HG02938 (cell line): ENCODE results near the gene BICRA.
"Not testable (repeated sequence)": the region's sequence is repeated elsewhere in the genome, so short reads cannot be mapped to it uniquely, and the experiment has no call there.

ENCODE experiments used
- ATAC-seq: cut with Tn5 transposase; IDR thresholded peaks from one replicate; pipeline ENCODE4 v1.9.1; 2021; ENCODE audit warnings: mild to moderate bottlenecking, moderate library complexity; ENCODE audit not compliant: unreplicated experiment

Gene BICRA

DNA sequence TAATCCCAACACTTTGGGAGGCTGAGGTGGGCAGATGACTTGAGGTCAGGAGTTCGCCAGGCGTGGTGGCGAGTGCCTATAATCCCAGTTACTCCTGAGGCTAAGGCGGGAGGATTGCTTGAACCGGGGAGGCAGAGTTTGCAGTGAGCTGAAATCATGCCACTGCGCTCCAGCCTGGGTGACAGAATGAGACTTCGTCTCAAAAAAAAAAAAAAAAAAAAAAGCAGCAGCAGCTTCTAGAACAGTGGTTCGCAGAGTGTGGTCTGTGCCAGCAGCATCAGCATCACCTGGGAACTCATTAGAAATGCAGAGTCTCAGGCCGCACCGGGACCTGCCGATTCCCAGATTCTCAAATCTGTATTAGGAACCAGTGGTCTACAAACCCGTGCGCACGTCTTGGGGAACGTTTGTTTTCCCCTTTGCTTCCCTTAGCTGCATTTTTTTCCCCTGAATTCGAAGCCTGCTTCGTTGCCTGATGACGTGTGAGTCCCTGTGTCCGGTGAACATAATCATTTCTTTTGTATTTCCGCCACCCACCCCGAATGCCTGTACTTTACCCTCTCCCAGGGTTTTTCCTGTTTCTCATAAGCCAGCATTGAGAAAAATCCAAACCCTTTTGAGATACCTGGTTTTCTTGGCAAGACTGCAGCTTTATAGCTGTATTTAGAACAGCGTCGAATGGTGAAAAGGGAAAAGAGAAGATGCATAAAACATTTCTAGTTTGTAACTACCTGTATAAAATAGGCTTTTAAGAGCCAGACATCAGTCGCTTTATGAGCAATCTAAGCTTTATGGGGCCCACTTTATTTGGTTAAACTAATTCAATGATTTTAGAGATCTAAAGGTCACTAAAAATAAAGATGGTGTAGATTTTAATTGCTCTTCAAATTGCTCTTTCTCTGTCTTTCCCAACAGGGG is 49.8 kb downstream of the BICRA start:
- no peak for ATAC-seq

DNA sequence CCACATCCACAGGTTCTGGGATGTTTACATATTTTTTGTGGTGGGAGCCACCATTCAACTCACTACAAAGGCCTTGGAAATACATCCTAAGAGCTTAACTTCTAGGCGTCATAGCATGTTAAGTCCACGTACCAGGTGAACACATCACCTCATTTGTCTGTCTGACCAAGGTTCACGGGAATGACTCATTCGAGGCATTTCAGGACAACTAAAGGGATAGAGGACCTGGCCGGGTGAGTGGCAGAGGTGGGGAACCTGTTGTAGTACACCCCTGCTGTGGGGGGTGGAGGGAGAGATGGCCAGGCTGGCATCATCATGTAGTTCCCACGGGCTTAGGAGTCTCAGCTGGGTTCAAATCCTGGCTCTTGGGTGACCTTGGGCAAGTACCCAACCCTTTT is 51.5 kb downstream of the BICRA start:
- ATAC-seq, result no peak

DNA sequence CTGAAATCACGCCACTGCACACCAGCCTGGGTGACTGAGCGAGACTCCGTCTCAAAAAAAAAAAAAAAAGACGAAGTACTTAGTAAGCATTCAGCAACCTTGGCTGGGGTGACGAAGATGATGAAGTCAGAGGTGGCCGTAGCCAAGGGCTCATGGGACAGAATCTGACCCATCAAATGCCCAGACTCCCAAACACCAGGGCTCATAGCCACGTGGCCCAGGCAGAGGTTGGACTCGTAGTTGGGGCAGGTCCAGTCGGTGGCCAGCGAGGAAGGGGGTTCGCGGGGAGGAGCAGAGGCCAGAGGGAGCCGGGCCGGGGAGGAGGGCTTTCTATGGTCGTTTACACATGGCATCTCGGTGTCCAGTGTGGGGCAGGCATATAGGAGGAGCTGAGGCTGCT is 52.2 kb downstream of the BICRA start:
- no peak for ATAC-seq

DNA sequence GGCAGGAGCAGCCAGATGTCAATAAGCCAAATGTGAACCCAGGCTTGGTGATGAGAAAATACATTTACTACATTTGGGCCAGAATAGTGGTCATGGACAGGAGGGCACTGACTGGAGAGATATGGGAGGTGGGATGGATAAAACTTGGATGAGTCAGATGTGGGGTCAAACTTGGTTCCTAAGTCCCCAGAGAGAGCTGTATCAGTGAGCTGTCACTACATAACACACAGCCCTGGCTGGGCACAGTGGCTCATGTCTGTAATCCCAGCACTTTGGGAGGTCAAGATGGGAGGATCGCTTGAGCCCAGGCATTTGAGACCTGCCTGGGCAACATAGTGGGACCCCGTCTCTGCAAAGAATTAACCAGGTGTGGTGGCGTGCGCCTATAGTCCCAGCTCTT is 52.7 kb downstream of the BICRA start:
- ATAC-seq, result no peak

GRCh38 chr19:47663435-47663910 is 54.5 kb downstream of the BICRA start:
- ATAC-seq, result no peak

DNA sequence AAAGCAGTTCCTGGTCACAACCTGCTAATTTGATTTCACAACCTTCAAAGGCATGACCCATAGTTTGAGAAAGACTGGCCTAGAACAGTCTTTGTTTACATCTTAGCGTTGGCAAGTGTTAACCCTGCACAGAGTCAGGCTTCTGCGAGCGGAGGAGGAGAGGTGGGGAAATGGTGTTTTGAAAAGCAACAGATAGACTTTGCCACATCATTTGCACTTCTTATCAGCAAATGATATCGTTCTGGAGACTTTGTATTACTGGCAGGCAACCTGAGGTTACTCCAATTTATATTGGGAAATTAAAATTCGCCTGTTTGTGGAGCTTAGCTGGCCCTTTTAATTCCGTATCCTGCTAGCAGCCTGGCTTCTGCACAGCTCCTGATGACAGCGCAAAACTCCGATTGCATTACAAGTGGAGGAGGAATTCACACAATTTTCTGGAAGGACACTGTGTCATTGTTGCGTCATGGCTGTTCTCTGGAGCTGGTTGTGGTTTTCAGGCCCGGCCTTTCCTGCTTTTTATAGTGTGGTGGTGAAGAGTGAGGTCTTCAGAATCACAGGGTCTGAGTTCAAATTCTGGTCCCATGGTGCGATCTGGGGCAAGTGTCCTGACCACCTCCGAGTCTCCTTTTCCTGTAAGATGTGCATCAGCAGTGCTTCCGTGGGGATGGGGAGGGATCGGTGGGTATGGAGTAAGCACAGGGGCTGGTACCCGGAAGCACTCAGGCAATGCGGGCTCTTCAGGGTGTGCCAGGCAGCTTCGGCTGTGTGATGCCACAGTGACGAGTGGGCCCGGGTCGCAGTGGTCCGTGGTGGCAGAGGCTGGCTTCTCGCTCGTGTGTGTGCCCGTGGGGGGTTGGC is 55.2 kb downstream of the BICRA start:
- no peak for ATAC-seq

DNA sequence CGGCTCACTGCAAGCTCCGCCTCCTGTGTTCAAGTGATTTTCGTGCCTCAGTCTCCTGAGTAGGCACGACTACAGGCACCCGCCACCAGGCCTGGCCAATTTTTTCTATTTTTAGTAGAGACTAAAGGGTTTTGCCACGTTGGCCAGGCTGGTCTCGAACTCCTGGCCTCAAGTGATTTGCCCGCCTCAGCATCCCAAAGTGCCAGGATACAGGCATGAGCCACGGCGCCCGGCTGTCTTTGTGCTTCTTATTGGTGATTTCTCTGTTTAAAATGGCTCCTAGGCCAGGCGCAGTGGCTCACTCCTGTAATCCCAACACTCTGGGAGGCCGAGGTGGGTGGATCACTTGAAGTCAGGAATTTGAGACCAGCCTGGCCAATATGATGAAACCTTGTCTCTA is 59.6 kb downstream of the BICRA start:
- not testable (repeated sequence) for ATAC-seq

GRCh38 chr19:47670736-47671135 is 61.8 kb downstream of the BICRA start:
- no peak for ATAC-seq

GRCh38 chr19:47671499-47671898 is 62.6 kb downstream of the BICRA start:
- ATAC-seq, result no peak

GRCh38 chr19:47673426-47673825 is 64.5 kb downstream of the BICRA start:
- no peak for ATAC-seq

GRCh38 chr19:47674548-47674947 is 65.6 kb downstream of the BICRA start:
- ATAC-seq, result no peak

GRCh38 chr19:47675271-47675670 is 66.3 kb downstream of the BICRA start:
- no peak for ATAC-seq

DNA sequence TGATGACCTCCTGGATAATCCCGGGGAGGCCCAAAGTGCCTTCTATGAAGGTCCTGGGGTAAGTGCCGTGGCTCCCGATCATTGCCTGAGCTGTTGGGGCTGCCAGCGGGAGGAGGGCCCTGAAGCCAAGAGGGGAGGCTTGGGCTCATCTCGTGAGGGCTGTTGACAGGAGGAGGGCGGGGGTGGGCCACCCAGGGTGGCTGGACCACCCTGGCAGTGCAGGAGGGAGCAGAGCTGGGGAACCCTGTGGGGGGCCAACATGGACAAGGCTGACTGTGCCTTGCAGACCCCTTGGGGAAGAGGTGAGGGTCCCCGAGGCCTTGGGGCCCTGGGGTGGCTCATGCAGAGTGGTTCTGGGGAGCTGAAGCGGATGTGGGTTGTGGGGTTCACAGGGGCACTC is 66.9 kb downstream of the BICRA start:
- no peak for ATAC-seq

DNA sequence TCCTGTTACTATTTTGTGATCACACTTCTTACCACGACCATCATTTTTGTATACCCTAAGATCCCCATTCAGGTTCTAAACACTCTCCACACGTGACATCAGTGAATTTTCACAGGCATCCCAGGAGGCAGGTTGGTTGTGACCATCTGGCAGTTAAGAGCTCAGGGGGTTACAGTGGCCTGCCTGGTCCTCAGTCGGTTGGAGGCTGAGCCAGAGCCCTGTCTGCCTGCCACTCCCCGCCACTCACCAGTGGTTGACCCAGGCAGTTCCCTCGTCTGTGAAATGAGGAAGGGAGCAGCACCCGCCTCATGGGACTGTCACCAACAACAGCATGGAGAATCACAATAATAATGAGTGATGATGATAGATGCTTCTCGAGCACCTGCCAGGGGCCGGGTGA is 67.9 kb downstream of the BICRA start:
- ATAC-seq, result no peak

DNA sequence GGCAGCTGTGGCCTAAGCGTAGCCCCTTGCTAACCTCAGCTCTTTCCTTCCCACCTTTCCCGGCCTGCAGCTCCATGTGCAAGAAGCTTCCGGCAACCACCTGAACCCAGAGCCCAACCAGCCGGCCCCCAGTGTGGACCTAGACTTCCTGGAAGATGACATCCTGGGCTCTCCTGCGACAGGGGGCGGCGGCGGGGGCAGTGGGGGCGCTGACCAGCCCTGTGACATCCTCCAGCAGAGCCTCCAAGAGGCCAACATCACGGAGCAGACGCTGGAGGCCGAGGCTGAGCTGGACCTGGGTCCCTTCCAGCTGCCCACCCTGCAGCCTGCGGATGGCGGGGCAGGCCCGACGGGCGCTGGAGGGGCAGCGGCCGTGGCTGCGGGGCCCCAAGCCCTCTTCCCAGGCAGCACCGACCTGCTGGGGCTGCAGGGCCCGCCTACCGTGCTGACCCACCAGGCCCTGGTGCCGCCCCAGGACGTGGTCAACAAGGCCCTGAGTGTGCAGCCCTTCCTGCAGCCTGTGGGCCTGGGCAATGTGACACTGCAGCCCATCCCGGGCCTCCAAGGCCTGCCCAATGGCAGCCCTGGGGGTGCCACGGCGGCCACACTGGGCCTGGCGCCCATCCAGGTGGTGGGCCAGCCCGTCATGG is 70.4 kb downstream of the BICRA start:
- ATAC-seq, result no peak

- no peak for ATAC-seq
Observed at GRCh38 chr19:47679922-47680857, 71.3 kb downstream of the BICRA start.

GRCh38 chr19:47680858-47681332 is 72.0 kb downstream of the BICRA start:
- ATAC-seq, result no peak

GRCh38 chr19:47681388-47681787 is 72.5 kb downstream of the BICRA start:
- ATAC-seq, result no peak

DNA sequence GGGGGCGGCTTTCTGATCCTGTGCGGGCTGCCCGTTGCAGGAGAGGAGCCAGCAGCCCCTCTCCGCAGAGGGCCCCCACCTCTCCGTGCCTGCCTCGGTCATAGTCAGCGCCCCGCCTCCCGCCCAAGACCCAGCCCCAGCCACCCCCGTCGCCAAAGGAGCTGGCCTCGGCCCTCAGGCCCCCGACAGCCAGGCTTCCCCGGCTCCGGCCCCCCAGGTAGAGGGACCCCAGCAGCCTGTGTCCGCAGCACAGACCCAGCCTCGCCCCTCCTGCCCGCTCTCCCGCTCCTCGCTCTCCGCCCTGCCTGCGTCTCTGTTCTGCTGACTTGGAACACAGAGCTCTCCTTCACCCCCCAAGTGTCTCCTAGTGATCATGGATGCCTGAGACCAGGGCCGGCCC is 73.0 kb downstream of the BICRA start:
- no peak for ATAC-seq

- no peak for ATAC-seq
Observed at GRCh38 chr19:47682939-47683338, 74.0 kb downstream of the BICRA start.
